Posterior cingulate gyrus (tissue), 11 donors: ENCODE measurements around the gene STON1.
"Not testable (repeated sequence)": the region's sequence is repeated elsewhere in the genome, so short reads cannot be mapped to it uniquely, and the experiment has no call there.

Experiments used
- DNase-seq, 10 donors: peaks; one replicate each; pipeline versions ENCODE4 v3.0.0 to v3.0.0-alpha.2; 2020 to 2021; ENCODE audit warnings: mixed read lengths in 3 of 10
- intact Hi-C: fragments of 100-400 bp; cut with DNase I; formaldehyde crosslinking; loops from one replicate; pipeline ENCODE4 v1.15.1; 2023

STON1 gene

GRCh38 chr2:48607307-48608014 lies 77.5 kb downstream of the STON1 start:
- intact Hi-C loops, result no loop called here
- DNase-seq, result peak in 1 of 10 donors; percentile 28

- intact Hi-C loops, result no loop called here
- no peak for DNase-seq
Measured at GRCh38 chr2:48613211-48613610, 83.3 kb downstream of the STON1 start.

- intact Hi-C loops, result not testable (repeated sequence)
- peak in 1 of 10 donors; percentile 63 for DNase-seq
Measured at GRCh38 chr2:48614581-48614980, 84.6 kb downstream of the STON1 start.

DNA sequence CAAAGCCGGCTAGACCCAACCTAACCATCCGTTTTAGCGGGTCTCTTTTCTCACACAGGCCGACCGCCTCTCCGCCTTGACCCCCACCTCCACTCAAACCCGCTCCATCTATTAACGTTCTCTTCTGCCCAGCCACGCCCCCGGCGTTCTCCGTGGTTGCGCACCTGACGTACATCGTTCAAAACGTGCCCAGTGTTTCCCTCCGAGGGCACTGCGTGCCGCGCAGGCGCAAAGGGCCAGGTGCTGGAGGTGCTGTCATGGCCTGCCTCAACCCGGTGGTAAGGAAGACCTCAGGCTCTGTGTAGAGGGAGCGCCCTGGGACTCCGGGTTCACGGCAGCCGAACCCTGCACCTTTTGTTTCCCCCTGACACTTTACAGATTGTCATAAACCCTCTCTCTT lies 87.7 kb downstream of the STON1 start, which contains the start of gene GTF2A1L:
TSS of gene GTF2A1L (plus strand) at position 239 of the 400 bp plus-strand sequence. CDS start at position 258, 19 bp downstream.
- intact Hi-C loops, result no loop called here
- DNase-seq, result peak in 1 of 10 donors; percentile 84

GRCh38 chr2:48619526-48619925 lies 89.6 kb downstream of the STON1 start:
- no peak for DNase-seq
- intact Hi-C loops, result no loop called here

DNA sequence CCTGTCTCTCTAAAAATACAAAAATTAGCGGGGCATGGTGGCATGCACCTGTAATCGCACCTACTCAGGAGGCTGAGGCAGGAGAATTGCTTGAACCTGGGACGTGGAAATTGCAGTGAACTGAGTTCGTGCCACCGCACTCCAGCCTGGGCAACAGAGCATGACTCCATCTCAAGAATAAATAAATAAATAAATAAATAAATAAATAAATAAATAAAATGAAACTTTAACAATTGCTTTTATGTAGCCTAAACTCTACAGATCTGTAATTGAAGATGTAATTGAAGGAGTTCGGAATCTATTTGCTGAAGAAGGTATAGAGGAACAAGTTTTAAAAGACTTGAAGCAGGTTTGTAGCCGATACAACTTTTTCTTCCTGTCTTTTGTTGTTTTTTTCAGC lies 90.7 kb downstream of the STON1 start:
- intact Hi-C loops, result no loop called here
- DNase-seq, result no peak

- DNase-seq, intact Hi-C loops: not testable (repeated sequence)
Measured at GRCh38 chr2:48622691-48623090, 92.7 kb downstream of the STON1 start.

DNA sequence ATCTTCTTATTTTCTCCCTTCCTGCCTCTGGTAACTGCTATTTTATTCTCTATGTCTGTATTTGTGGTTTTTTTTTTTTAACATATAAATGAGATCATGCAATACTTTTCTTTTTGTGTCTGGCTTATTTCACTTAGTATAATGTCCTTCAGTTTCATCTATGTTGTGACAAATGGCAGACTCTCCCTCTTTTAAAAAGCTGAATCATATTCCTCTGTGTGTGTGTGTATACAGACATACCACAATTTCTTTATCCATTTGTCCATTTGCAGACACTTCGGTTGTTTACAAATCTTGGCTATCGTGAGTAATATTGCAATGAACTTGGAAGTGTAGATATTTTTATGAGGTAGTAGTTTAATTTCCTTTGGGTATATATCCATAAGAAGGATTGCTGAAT lies 94.7 kb downstream of the STON1 start:
- intact Hi-C loops, result no loop called here
- no peak for DNase-seq

- DNase-seq, result no peak
Measured at GRCh38 chr2:48626047-48626446, 96.1 kb downstream of the STON1 start.

GRCh38 chr2:48633143-48633542 lies 103.2 kb downstream of the STON1 start:
- DNase-seq, result no peak
- intact Hi-C loops, result no loop called here

More at GRCh38 chr2:48626047-48626446, 96.1 kb downstream of the STON1 start:
- intact Hi-C loops, result no loop called here

- intact Hi-C loops, result no loop called here
- DNase-seq, result no peak
Measured at GRCh38 chr2:48635786-48636185, 105.8 kb downstream of the STON1 start.

- DNase-seq, result no peak
- intact Hi-C loops, result no loop called here
Measured at GRCh38 chr2:48638261-48638660, 108.3 kb downstream of the STON1 start.
